Activated B cell treated with CpG ODN at 0.5 μM for 24 hours (primary cell): ENCODE measurements around the gene CILP2. TPM values are rescaled to one million over a fixed set of nuclear protein-coding genes. Genes with fewer than 3 reads are reported as not detected.

Experiments used
- ATAC-seq: fragments of 200-7000 bp; cut with Tn5 transposase; one replicate; pipeline ENCODE4 v1.10.0; 2021; ENCODE audit warnings: low read depth, mild to moderate bottlenecking, moderate library complexity
- CTCF ChIA-PET: fragments of 350-600 bp; sonication (Branson Sonifier 250); formaldehyde crosslinking; loops from one replicate; lab custom pipeline; 2021; ENCODE audit warnings: antibody characterized with exemption; lab: Charles Lee
- POLR2A ChIA-PET: fragments of 350-600 bp; sonication (Branson Sonifier 250); formaldehyde crosslinking; loops from one replicate; lab custom pipeline; 2021; ENCODE audit warnings: antibody characterized with exemption; lab: Charles Lee
- DNase-seq: peaks from one replicate; pipeline ENCODE4 v3.0.0; 2022
- H3K27ac Mint-ChIP-seq: one replicate; pipeline ENCODE4 v1.8.0; 2020; ENCODE audit warnings: mixed read lengths
- H3K27me3 Mint-ChIP-seq: one replicate; pipeline ENCODE4 v1.8.0; 2021; ENCODE audit warnings: mixed read lengths
- H3K36me3 Mint-ChIP-seq: one replicate; pipeline ENCODE4 v1.8.0; 2021; ENCODE audit warnings: low read depth, mixed read lengths
- H3K4me1 Mint-ChIP-seq: one replicate; pipeline ENCODE4 v1.8.0; 2021; ENCODE audit warnings: mixed read lengths
- H3K4me3 Mint-ChIP-seq: one replicate; pipeline ENCODE4 v1.8.0; 2020; ENCODE audit warnings: mild to moderate bottlenecking, mixed read lengths
- H3K9me3 Mint-ChIP-seq: one replicate; pipeline ENCODE4 v1.8.0; 2020; ENCODE audit warnings: mixed read lengths
- CTCF ChIP-seq: fragments of 200-600 bp; IDR thresholded peaks from one replicate; pipeline ENCODE4 v1.8.0; 2022; ENCODE audit warnings: antibody characterized with exemption, mild to moderate bottlenecking
- intact Hi-C: fragments of 100-400 bp; cut with micrococcal nuclease; formaldehyde crosslinking; loops from one replicate; pipeline ENCODE4 v1.15.1; 2024
- total RNA-seq: library from RNA; stranded (reverse); gene quantifications from 2 replicates; pipeline ENCODE4 v1.2.3, GENCODE V29; 2022

CILP2 gene
- total RNA-seq, 1 donor from 2014 or later = 0.27 TPM

GRCh38 chr19:19587771-19588170, 49.7 kb downstream of the CILP2 start:
- no peak for ATAC-seq
- Mint-ChIP-seq H3K36me3 (peaks cover 18% of the 10 kb centered on the region), H3K4me3 (no peak overlapping the region), H3K4me1 (peaks cover 26% of the 10 kb centered on the region), H3K27ac (no peak overlapping the region), H3K27me3 (no peaks in the 10 kb centered on the region), H3K9me3 (no peaks in the 10 kb centered on the region)
- CTCF ChIA-PET = no interaction called here
- TF ChIP-seq CTCF = no peak
- no peak for DNase-seq
- intact Hi-C loops = no loop called here
- POLR2A ChIA-PET = interaction anchor here (0.6 to 0.7 kb wide), 2 partner anchors 13 to 64 kb away, joined by 3 to 5 read pairs; no protein-coding TSS in a partner anchor

- ChIA-PET CTCF (interaction anchor here (0.7 kb wide), 1 partner anchor 57 kb away, joined by 3 read pairs; no protein-coding TSS in a partner anchor), POLR2A (no interaction called here)
- peaks cover 21% of the 10 kb centered on the region for H3K36me3 Mint-ChIP-seq
- DNase-seq (no peak), ATAC-seq (no peak)
- no peaks in the 10 kb centered on the region for H3K9me3 Mint-ChIP-seq
- no peak overlapping the region for H3K27ac Mint-ChIP-seq
- TF ChIP-seq CTCF = no peak
- H3K27me3 Mint-ChIP-seq = no peaks in the 10 kb centered on the region
- no peak overlapping the region for H3K4me3 Mint-ChIP-seq
- peaks cover 26% of the 10 kb centered on the region for H3K4me1 Mint-ChIP-seq
- intact Hi-C loops = no loop called here
These were observed 50.5 kb downstream of the CILP2 start for GRCh38 chr19:19588546-19588945.

- ChIA-PET CTCF (interaction anchor here (1.4 to 1.5 kb wide), 2 partner anchors 53 to 59 kb away, joined by 4 to 5 read pairs; partner anchors contain the start of gene GMIP), POLR2A (interaction anchor here (0.7 to 1.9 kb wide), 8 partner anchors 26 to 230 kb away, joined by 3 to 6 read pairs (median 3); partner anchors contain the start of genes ATP13A1, NDUFA13, TSSK6 and ZNF14)
- DNase-seq (no peak), ATAC-seq (peak; percentile 91)
- H3K27ac Mint-ChIP-seq = peak overlapping the region; percentile 92
- H3K4me3 Mint-ChIP-seq = peak overlapping the region; percentile 70
- intact Hi-C loops = loop anchor here (1.0 to 10.0 kb wide), 3 partner anchors 27 to 266 kb away; partner anchors contain the start of genes GMIP, MAU2, PBX4 and SUGP1
- H3K27me3 Mint-ChIP-seq = no peaks in the 10 kb centered on the region
- peaks cover 22% of the 10 kb centered on the region for H3K36me3 Mint-ChIP-seq
- no peak for TF ChIP-seq CTCF
- H3K9me3 Mint-ChIP-seq = no peaks in the 10 kb centered on the region
- peaks cover 41% of the 10 kb centered on the region for H3K4me1 Mint-ChIP-seq
These were observed 53.2 kb downstream of the CILP2 start for GRCh38 chr19:19591133-19591825.

- ChIA-PET POLR2A (interaction anchor here (1.9 kb wide), 1 partner anchor 25 kb away, joined by 5 read pairs; no protein-coding TSS in a partner anchor), CTCF (no interaction called here)
- intact Hi-C loops = loop anchor here (10.0 kb wide), 1 partner anchor 268 kb away; the partner anchor contains the start of genes MAU2 and SUGP1
- no peaks in the 10 kb centered on the region for H3K9me3 Mint-ChIP-seq
- no peak overlapping the region for H3K4me3 Mint-ChIP-seq
- H3K27ac Mint-ChIP-seq = peak overlapping the region; percentile 92
- H3K27me3 Mint-ChIP-seq = no peaks in the 10 kb centered on the region
- DNase-seq = no peak
- ATAC-seq = no peak
- no peak for TF ChIP-seq CTCF
- peaks cover 26% of the 10 kb centered on the region for H3K36me3 Mint-ChIP-seq
- H3K4me1 Mint-ChIP-seq = peaks cover 52% of the 10 kb centered on the region
These were observed 54.6 kb downstream of the CILP2 start for GRCh38 chr19:19592690-19593089.

GRCh38 chr19:19594381-19594780, 56.3 kb downstream of the CILP2 start:
- Mint-ChIP-seq H3K27ac (peak overlapping the region; percentile 41), H3K9me3 (no peaks in the 10 kb centered on the region), H3K36me3 (peaks cover 25% of the 10 kb centered on the region), H3K4me1 (peaks cover 68% of the 10 kb centered on the region), H3K27me3 (no peaks in the 10 kb centered on the region), H3K4me3 (no peak overlapping the region)
- ChIA-PET POLR2A (interaction anchor here (0.6 kb wide), 1 partner anchor 18 kb away, joined by 7 read pairs; no protein-coding TSS in a partner anchor), CTCF (no interaction called here)
- TF ChIP-seq CTCF = no peak
- no peak for ATAC-seq
- no peak for DNase-seq
- intact Hi-C loops = loop anchor here (10.0 kb wide), 1 partner anchor 270 kb away; the partner anchor contains the start of genes MAU2 and SUGP1
